CD14-positive monocyte (primary cell): ENCODE data around the gene WDR18. TPM values are rescaled to one million over a fixed set of nuclear protein-coding genes. Genes with fewer than 3 reads are reported as not detected.
A peak's percentile ranks its signal among the peaks of the same experiment; 100 is the strongest.

Experiments used
- DNase-seq, 3 donors: peaks; one replicate each; pipeline ENCODE4 v3.0.0-alpha.2; 2011 to 2022
- H2AFZ ChIP-seq: 2 replicates; pipeline ENCODE4 v1.6.0; 2012; ENCODE audit warnings: mild to moderate bottlenecking, low read depth, low read length, inconsistent platforms; ENCODE audit not compliant: insufficient read depth, poor library complexity, severe bottlenecking
- H3K27ac ChIP-seq, 2 donors: 1 replicate in 1 of 2; 2 replicates in 1 of 2; pipeline ENCODE4 v1.5.1; 2012 to 2013; ENCODE audit warnings: low read length in 2 of 2, control low read depth in 1 of 2, inconsistent platforms in 1 of 2, low read depth in 1 of 2, mild to moderate bottlenecking in 1 of 2
- H3K27me3 ChIP-seq, 2 donors: one replicate each; pipeline versions ENCODE4 v1.6.0 to v1.6.1; 2011 to 2013; ENCODE audit warnings: low read length in 2 of 2; ENCODE audit not compliant: control insufficient read depth in 2 of 2, insufficient read depth in 2 of 2
- H3K36me3 ChIP-seq, 2 donors: replicated peaks in 1 of 2; 1 replicate in 1 of 2; 2 replicates in 1 of 2; pipeline versions ENCODE4 v1.5.1 to v1.6.1; 2012 to 2013; ENCODE audit warnings: low read length in 2 of 2, control low read depth in 1 of 2, inconsistent platforms in 1 of 2, mild to moderate bottlenecking in 1 of 2; ENCODE audit not compliant: insufficient read depth in 2 of 2, control insufficient read depth in 1 of 2
- H3K4me1 ChIP-seq, 2 donors: 1 replicate in 1 of 2; 2 replicates in 1 of 2; pipeline versions ENCODE4 v1.5.1 to v1.6.1; 2012 to 2013; ENCODE audit warnings: low read length in 2 of 2, control low read depth in 1 of 2, inconsistent platforms in 1 of 2, mild to moderate bottlenecking in 1 of 2, moderate library complexity in 1 of 2; ENCODE audit not compliant: insufficient read depth in 2 of 2, control insufficient read depth in 1 of 2
- H3K4me2 ChIP-seq: replicated peaks from 2 replicates; pipeline ENCODE3; 2012; ENCODE audit warnings: low read length, moderate library complexity, mild to moderate bottlenecking; ENCODE audit not compliant: poor library complexity, severe bottlenecking; ENCODE audit errors: extremely low read depth
- H3K4me3 ChIP-seq, 3 experiments: fragments of 200-600 bp in 1 of 3; sonication (generic) in 1 of 3; replicated peaks in 1 of 3; 1 replicate in 2 of 3; 2 replicates in 1 of 3; pipeline ENCODE4 v1.5.1; 2011 to 2013; ENCODE audit warnings: low read length in 3 of 3, mild to moderate bottlenecking in 3 of 3, control low read depth in 2 of 3, low read depth in 2 of 3, inconsistent platforms in 1 of 3, moderate library complexity in 1 of 3
- H3K79me2 ChIP-seq: 2 replicates; pipeline ENCODE4 v1.6.0; 2012; ENCODE audit warnings: mild to moderate bottlenecking, control low read depth, inconsistent platforms, low read length, moderate library complexity; ENCODE audit not compliant: insufficient read depth
- H3K9ac ChIP-seq: 2 replicates; pipeline ENCODE4 v1.6.0; 2017; ENCODE audit warnings: low read length, mild to moderate bottlenecking; ENCODE audit not compliant: insufficient read depth, poor library complexity, severe bottlenecking
- H3K9me3 ChIP-seq, 2 donors: replicated peaks in 1 of 2; 1 replicate in 1 of 2; 2 replicates in 1 of 2; pipeline versions ENCODE4 v1.5.1 to v1.6.1; 2012 to 2013; ENCODE audit warnings: low read length in 2 of 2, control low read depth in 1 of 2; ENCODE audit not compliant: control insufficient read depth in 1 of 2, insufficient read depth in 1 of 2
- H4K20me1 ChIP-seq: 2 replicates; pipeline ENCODE4 v1.6.0; 2012; ENCODE audit warnings: mild to moderate bottlenecking, low read length, control low read depth, moderate library complexity; ENCODE audit not compliant: insufficient read depth
- H3K27ac Mint-ChIP-seq, 7 donors: one replicate each; pipeline ENCODE4 v1.8.0; 2020; ENCODE audit warnings: mild to moderate bottlenecking in 7 of 7, mixed read lengths in 7 of 7, moderate library complexity in 6 of 7, inconsistent platforms in 2 of 7
- H3K27me3 Mint-ChIP-seq, 3 donors: one replicate each; pipeline ENCODE4 v1.8.0; 2021 to 2022; ENCODE audit warnings: low read depth in 3 of 3, mild to moderate bottlenecking in 3 of 3, mixed read lengths in 3 of 3, moderate library complexity in 3 of 3, inconsistent platforms in 1 of 3
- H3K36me3 Mint-ChIP-seq, 2 donors: one replicate each; pipeline ENCODE4 v1.8.0; 2020; ENCODE audit warnings: mixed read lengths in 2 of 2, inconsistent platforms in 1 of 2, mild to moderate bottlenecking in 1 of 2
- H3K4me1 Mint-ChIP-seq: one replicate; pipeline ENCODE4 v1.8.0; 2020; ENCODE audit warnings: mild to moderate bottlenecking, mixed read lengths
- H3K4me3 Mint-ChIP-seq, 2 donors: one replicate each; pipeline ENCODE4 v1.8.0; 2020; ENCODE audit warnings: mild to moderate bottlenecking in 2 of 2, mixed read lengths in 2 of 2, moderate library complexity in 1 of 2
- H3K9me3 Mint-ChIP-seq, 7 donors: one replicate each; pipeline ENCODE4 v1.8.0; 2020 to 2022; ENCODE audit warnings: mixed read lengths in 7 of 7, mild to moderate bottlenecking in 6 of 7, moderate library complexity in 6 of 7, inconsistent platforms in 2 of 7
- WGBS: methylation state at CpG from one replicate; pipeline ENCODE4 v1.1.5; 2013; ENCODE audit warnings: missing lambda C conversion rate; ENCODE audit not compliant: insufficient coverage; 5-methylcytosine and 5-hydroxymethylcytosine counted together
- intact Hi-C, 2 donors: fragments of 100-400 bp; cut with micrococcal nuclease; formaldehyde crosslinking; loops; one replicate each; pipeline versions ENCODE4 v1.15.0 to v1.15.1; 2023
- polyA plus RNA-seq, 3 donors: library from polyadenylated mRNA; depleted of rRNA in 1 of 3; unstranded in 2 of 3; stranded (reverse) in 1 of 3; fragments of 300-500 nt in 2 of 3; fragments of >200 nt in 1 of 3; fragmentation: Illumina TruSeq in 2 of 3; gene quantifications; 1 replicate in 2 of 3; 2 replicates in 1 of 3; pipeline ENCODE4 v1.2.3, GENCODE V29; 2012 to 2021
- TF ChIP-seq, protein P1 (sequence below): fragments of 200-600 bp; IDR thresholded peaks from one replicate; pipeline ENCODE4 v1.8.0; 2022; ENCODE audit warnings: antibody characterized with exemption, mild to moderate bottlenecking

The WDR18 gene
- polyA plus RNA-seq, 3 donors, result 21.3 to 52.7 (median 49.9) TPM

DNA sequence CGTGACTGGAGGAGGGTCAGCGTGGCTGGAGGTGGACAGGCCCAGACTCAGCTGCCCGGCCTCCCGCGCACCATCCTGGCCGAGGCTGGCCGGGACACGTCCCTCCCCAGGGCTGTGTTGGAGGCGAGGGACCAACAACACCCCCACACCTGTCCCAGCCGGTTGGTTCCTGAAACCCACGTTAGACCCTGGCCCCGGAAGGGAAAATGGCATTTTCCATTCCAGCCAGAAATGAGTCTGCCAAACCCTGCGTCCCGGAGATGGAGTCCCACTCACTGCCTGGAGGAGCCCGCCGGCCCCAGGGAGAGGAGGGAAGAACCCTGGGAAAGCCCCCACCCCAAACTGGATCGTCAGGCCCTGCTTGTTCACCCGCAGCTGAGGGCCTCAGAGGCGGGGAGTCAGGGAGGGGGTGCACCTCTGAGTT is 4.8 kb upstream of the WDR18 start:
- intact Hi-C loops, result no loop called here
- no peak overlapping the region for H3K9ac ChIP-seq
- no peak overlapping the region for H2AFZ ChIP-seq
- H3K9me3 Mint-ChIP-seq, result no peaks in the 10 kb centered on the region
- H3K4me3 ChIP-seq, result no peak overlapping the region
- no peak overlapping the region for H3K4me3 Mint-ChIP-seq
- H3K36me3 Mint-ChIP-seq, result peaks cover 2 to 5% of the 10 kb centered on the region in 2 donors
- no peaks in the 10 kb centered on the region for H3K27me3 ChIP-seq
- no peaks in the 10 kb centered on the region for H3K9me3 ChIP-seq
- TF ChIP-seq, protein P1, sequence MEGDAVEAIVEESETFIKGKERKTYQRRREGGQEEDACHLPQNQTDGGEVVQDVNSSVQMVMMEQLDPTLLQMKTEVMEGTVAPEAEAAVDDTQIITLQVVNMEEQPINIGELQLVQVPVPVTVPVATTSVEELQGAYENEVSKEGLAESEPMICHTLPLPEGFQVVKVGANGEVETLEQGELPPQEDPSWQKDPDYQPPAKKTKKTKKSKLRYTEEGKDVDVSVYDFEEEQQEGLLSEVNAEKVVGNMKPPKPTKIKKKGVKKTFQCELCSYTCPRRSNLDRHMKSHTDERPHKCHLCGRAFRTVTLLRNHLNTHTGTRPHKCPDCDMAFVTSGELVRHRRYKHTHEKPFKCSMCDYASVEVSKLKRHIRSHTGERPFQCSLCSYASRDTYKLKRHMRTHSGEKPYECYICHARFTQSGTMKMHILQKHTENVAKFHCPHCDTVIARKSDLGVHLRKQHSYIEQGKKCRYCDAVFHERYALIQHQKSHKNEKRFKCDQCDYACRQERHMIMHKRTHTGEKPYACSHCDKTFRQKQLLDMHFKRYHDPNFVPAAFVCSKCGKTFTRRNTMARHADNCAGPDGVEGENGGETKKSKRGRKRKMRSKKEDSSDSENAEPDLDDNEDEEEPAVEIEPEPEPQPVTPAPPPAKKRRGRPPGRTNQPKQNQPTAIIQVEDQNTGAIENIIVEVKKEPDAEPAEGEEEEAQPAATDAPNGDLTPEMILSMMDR, result no peak
- H3K4me1 Mint-ChIP-seq, result peaks cover 8% of the 10 kb centered on the region
- peaks cover 29% of the 10 kb centered on the region for H4K20me1 ChIP-seq
- 91% methylated on average over 12 of the region's 19 CpGs for WGBS
- H3K27me3 Mint-ChIP-seq, result peaks cover 0 to 4% (median 1%) of the 10 kb centered on the region in 3 donors
- H3K36me3 ChIP-seq, result peaks cover 0 to 4% of the 10 kb centered on the region in 2 donors
- peaks cover 12 to 18% of the 10 kb centered on the region in 2 donors for H3K4me1 ChIP-seq
- H3K4me2 ChIP-seq, result no peak overlapping the region
- no peak for DNase-seq
- no peak overlapping the region for H3K27ac ChIP-seq
- no peak overlapping the region for H3K27ac Mint-ChIP-seq
- no peaks in the 10 kb centered on the region for H3K79me2 ChIP-seq

GRCh38 chr19:980133-980998 is 3.8 kb upstream of the WDR18 start:
- no peak overlapping the region for H3K4me3 ChIP-seq
- no peak overlapping the region for H2AFZ ChIP-seq
- peaks cover 18 to 27% of the 10 kb centered on the region in 2 donors for H3K4me1 ChIP-seq
- TF ChIP-seq, protein P1, result no peak
- Mint-ChIP-seq H3K27me3 (peaks cover 0 to 4% (median 1%) of the 10 kb centered on the region in 3 donors), H3K36me3 (peaks cover 2 to 3% of the 10 kb centered on the region in 2 donors), H3K4me1 (peaks cover 14% of the 10 kb centered on the region), H3K27ac (peak overlapping the region in 1 of 7 donors; percentile 40), H3K4me3 (no peak overlapping the region), H3K9me3 (no peaks in the 10 kb centered on the region)
- WGBS, result 74% methylated on average over 26 of the region's 32 CpGs
- intact Hi-C loops, result loop anchor here (5.0 to 10.0 kb wide), 3 partner anchors 118 to 208 kb away; no protein-coding TSS in a partner anchor
- H3K4me2 ChIP-seq, result no peak overlapping the region
- no peak overlapping the region for H3K9ac ChIP-seq
- H3K27ac ChIP-seq, result no peak overlapping the region
- no peak for DNase-seq
- no peaks in the 10 kb centered on the region for H3K36me3 ChIP-seq
- peaks cover 9% of the 10 kb centered on the region for H3K79me2 ChIP-seq
- H3K27me3 ChIP-seq, result no peaks in the 10 kb centered on the region
- H3K9me3 ChIP-seq, result no peaks in the 10 kb centered on the region
- H4K20me1 ChIP-seq, result peaks cover 19% of the 10 kb centered on the region
